HCT116 (cell line): ENCODE measurements around the gene MYBPHL. TPM values are rescaled to one million over a fixed set of nuclear protein-coding genes. Genes with fewer than 3 reads are reported as not detected.
"Not testable (repeated sequence)": the region's sequence is repeated elsewhere in the genome, so short reads cannot be mapped to it uniquely, and the experiment has no call there.

Experiments used
- ATAC-seq: fragments of 200-7000 bp; cut with Tn5 transposase; 2 replicates; pipeline ENCODE4 v1.9.1; 2020; ENCODE audit warnings: mild to moderate bottlenecking, moderate library complexity
- BruUV-seq: library from RNA; stranded (reverse); fragments of 400-500 nt; replicated peaks from 2 replicates; lab custom pipeline; 2021; lab: Mats Ljungman, UMichigan
- CTCF ChIA-PET: fragments of 300-600 bp; sonication (Branson Sonifier 250); formaldehyde crosslinking; loops from one replicate; lab custom pipeline; 2021; ENCODE audit warnings: antibody characterized with exemption; lab: Charles Lee
- POLR2A ChIA-PET: fragments of 300-600, 350-600 bp; sonication (Branson Sonifier 250); formaldehyde crosslinking; loops from one replicate; lab custom pipeline; 2021; ENCODE audit warnings: antibody characterized with exemption; lab: Charles Lee
- RAD21 ChIA-PET, 2 experiments: fragments of 300-600 bp; sonication (Branson Sonifier 250); formaldehyde crosslinking; loops; one replicate each; lab custom pipeline; 2023; ENCODE audit warnings: low total read pairs in 2 of 2; ENCODE audit not compliant: uncharacterized antibody in 2 of 2, unreplicated experiment in 2 of 2, low non-redundant PET in 1 of 2; lab: Charles Lee
- DNase-seq: peaks from one replicate; pipeline ENCODE4 v3.0.0-alpha.2; 2010; ENCODE audit warnings: low read depth, low spot score
- H2AFZ ChIP-seq: fragments of 200-600 bp; shearing (Covaris generic), sonication (generic); 2 replicates; pipeline ENCODE4 v1.6.1; 2017; ENCODE audit warnings: low read depth, mixed run types, mixed read lengths, antibody characterized with exemption, low read length; ENCODE audit not compliant: poor library complexity, severe bottlenecking
- H3K27ac ChIP-seq: 2 replicates; pipeline ENCODE4 v1.5.1; 2012; ENCODE audit warnings: low read depth, low read length
- H3K27me3 ChIP-seq: fragments of 200-600 bp; sonication (generic); 2 replicates; pipeline ENCODE4 v1.6.1; 2016; ENCODE audit warnings: mixed run types, low read length, mixed read lengths; ENCODE audit not compliant: insufficient read depth
- H3K36me3 ChIP-seq, 2 experiments: fragments of 200-500 bp in 1 of 2; fragments of 200-600 bp in 1 of 2; sonication (Bioruptor generic) in 1 of 2; sonication (generic) in 1 of 2; 2 replicates each; pipeline versions ENCODE4 v1.5.1 to v1.6.1; 2014 to 2016; ENCODE audit warnings: low read length in 2 of 2, inconsistent platforms in 1 of 2, mixed read lengths in 1 of 2, mixed run types in 1 of 2; ENCODE audit not compliant: insufficient read depth in 2 of 2, control insufficient read depth in 1 of 2
- H3K4me1 ChIP-seq, 2 experiments: fragments of 200-600 bp in 1 of 2; sonication (generic) in 1 of 2; 2 replicates each; pipeline versions ENCODE4 v1.5.1 to v1.6.1; 2012 to 2017; ENCODE audit warnings: low read length in 2 of 2, inconsistent platforms in 1 of 2, mild to moderate bottlenecking in 1 of 2, mixed read lengths in 1 of 2, mixed run types in 1 of 2, moderate library complexity in 1 of 2; ENCODE audit not compliant: insufficient read depth in 2 of 2, control insufficient read depth in 1 of 2
- H3K4me2 ChIP-seq: fragments of 200-600 bp; sonication (generic); 2 replicates; pipeline ENCODE4 v1.6.1; 2017; ENCODE audit warnings: mixed run types, low read length, mixed read lengths
- H3K4me3 ChIP-seq, 2 experiments: fragments of 200-600 bp in 1 of 2; sonication (generic) in 1 of 2; replicated peaks in 1 of 2; 2 replicates each; pipeline ENCODE4 v1.5.1; 2011 to 2016; ENCODE audit warnings: low read length in 2 of 2, control low read depth in 1 of 2, low read depth in 1 of 2, mild to moderate bottlenecking in 1 of 2, mixed read lengths in 1 of 2, mixed run types in 1 of 2
- H3K79me2 ChIP-seq: fragments of 200-600 bp; sonication (generic); 2 replicates; pipeline ENCODE4 v1.6.1; 2017; ENCODE audit warnings: mild to moderate bottlenecking, mixed run types, low read length, moderate library complexity, mixed read lengths; ENCODE audit not compliant: insufficient read depth
- H3K9ac ChIP-seq: fragments of 200-600 bp; sonication (generic); 2 replicates; pipeline ENCODE4 v1.6.1; 2016; ENCODE audit warnings: low read length, mixed read lengths
- H3K9me2 ChIP-seq: fragments of 200-600 bp; sonication (generic), shearing (Covaris generic); 2 replicates; pipeline ENCODE4 v1.6.1; 2017; ENCODE audit warnings: mixed run types, mild to moderate bottlenecking, moderate library complexity; ENCODE audit not compliant: insufficient read depth
- H3K9me3 ChIP-seq, 2 experiments: fragments of 200-500 bp in 1 of 2; fragments of 200-600 bp in 1 of 2; sonication (Bioruptor generic) in 1 of 2; sonication (generic) in 1 of 2; 2 replicates each; pipeline ENCODE4 v1.6.1; 2014 to 2017; ENCODE audit warnings: low read length in 2 of 2, mixed read lengths in 2 of 2, inconsistent platforms in 1 of 2, low read depth in 1 of 2, mild to moderate bottlenecking in 1 of 2, mixed run types in 1 of 2, moderate library complexity in 1 of 2; ENCODE audit not compliant: control insufficient read depth in 1 of 2, insufficient read depth in 1 of 2
- H4K20me1 ChIP-seq: fragments of 200-600 bp; sonication (generic), shearing (Covaris generic); 2 replicates; pipeline ENCODE4 v1.6.1; 2017; ENCODE audit warnings: mixed run types, mild to moderate bottlenecking, moderate library complexity; ENCODE audit not compliant: insufficient read depth
- CEBPB ChIP-seq: IDR thresholded peaks from 2 replicates; pipeline ENCODE4 v1.6.1; 2012; ENCODE audit warnings: low read depth
- EZH2phosphoT487 ChIP-seq: fragments of 200-600 bp; IDR thresholded peaks from 2 replicates; pipeline ENCODE4 v1.6.1; 2018; ENCODE audit warnings: antibody characterized with exemption, borderline replicate concordance
- FOSL1 ChIP-seq: IDR thresholded peaks from 2 replicates; pipeline ENCODE4 v1.6.1; 2012; ENCODE audit warnings: low read depth
- POLR2AphosphoS5 ChIP-seq: IDR thresholded peaks from 2 replicates; pipeline ENCODE4 v1.6.1; 2011; ENCODE audit warnings: mild to moderate bottlenecking, low read depth, low read length, moderate library complexity
- REST ChIP-seq: IDR thresholded peaks from 2 replicates; pipeline ENCODE4 v1.6.1; 2012; ENCODE audit warnings: low read depth
- SRF ChIP-seq: IDR thresholded peaks from 2 replicates; pipeline ENCODE4 v1.6.1; 2012; ENCODE audit warnings: low read depth
- TCF7L2 ChIP-seq: IDR thresholded peaks from 2 replicates; pipeline ENCODE4 v1.7.0; 2011; ENCODE audit warnings: borderline replicate concordance, inconsistent platforms; ENCODE audit not compliant: insufficient read depth, insufficient read length; ENCODE audit errors: extremely low read depth
- YY1 ChIP-seq: IDR thresholded peaks from 2 replicates; pipeline ENCODE4 v1.6.1; 2011; ENCODE audit warnings: low read length, low read depth, moderate library complexity, mild to moderate bottlenecking; ENCODE audit not compliant: insufficient replicate concordance; ENCODE audit errors: extremely low read depth
- ZFX ChIP-seq: fragments of 450-650 bp; IDR thresholded peaks from 2 replicates; pipeline ENCODE4 v1.6.1; 2017
- ZNF274 ChIP-seq: fragments of 200-500 bp; sonication (Bioruptor generic); IDR thresholded peaks from 2 replicates; pipeline ENCODE4 v1.6.1; 2014; ENCODE audit warnings: mild to moderate bottlenecking, low read depth, low read length, inconsistent platforms
- intact Hi-C: fragments of 100-400 bp; cut with micrococcal nuclease; formaldehyde crosslinking; loops from 2 replicates; pipeline ENCODE4 v1.10.0; 2022
- total RNA-seq: library from RNA; stranded (reverse); gene quantifications from one replicate; pipeline ENCODE4 v1.2.1, GENCODE V29; 2021; ENCODE audit not compliant: unreplicated experiment
- TF ChIP-seq, protein P1 (sequence below): IDR thresholded peaks from 2 replicates; pipeline ENCODE4 v1.6.1; 2012
- TF ChIP-seq, protein P2 (sequence below): IDR thresholded peaks from 2 replicates; pipeline ENCODE4 v1.6.1; 2011; ENCODE audit warnings: mild to moderate bottlenecking, low read length, moderate library complexity; ENCODE audit not compliant: insufficient replicate concordance; ENCODE audit errors: extremely low read depth

Gene MYBPHL
- total RNA-seq, 1 experiment from 2014 or later = 1.0 TPM

DNA sequence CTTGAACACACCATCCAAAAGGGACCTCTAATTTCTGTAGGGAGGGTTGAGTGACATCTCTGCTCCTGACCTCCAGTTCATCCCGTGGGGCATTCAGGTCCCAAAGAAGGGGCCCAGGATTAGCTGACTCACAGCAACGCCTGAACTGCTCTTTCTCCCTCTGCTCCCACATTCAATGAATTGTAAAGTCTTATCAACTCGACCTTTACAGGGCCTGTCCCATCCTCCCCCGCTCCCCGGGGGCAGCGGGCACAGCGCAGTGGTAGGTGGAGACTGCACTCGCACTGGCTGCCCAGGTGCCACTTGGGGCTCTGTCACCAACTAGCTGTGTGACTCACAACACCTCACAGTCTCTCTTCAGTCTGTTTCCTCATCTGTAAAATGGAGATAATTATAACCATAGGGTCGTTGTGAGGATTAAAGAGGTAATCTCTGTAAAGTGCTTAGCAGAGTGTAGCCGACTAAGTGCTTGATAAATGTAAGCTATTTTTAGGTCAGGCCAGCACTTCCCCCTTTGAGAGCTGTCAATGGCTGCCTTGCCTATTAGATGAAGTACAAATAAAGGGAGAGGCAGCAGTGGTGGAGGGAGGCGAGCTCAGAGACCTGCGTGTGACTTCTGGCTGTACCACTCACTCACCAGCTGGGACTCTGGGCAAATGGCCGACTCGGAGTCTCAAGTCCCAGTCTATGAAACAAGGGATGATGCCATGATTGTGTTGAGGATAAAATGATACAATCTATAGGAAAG lies 637 bp upstream of the MYBPHL start:
- H3K9ac ChIP-seq = no peak overlapping the region
- 0 out of 4 replicates have a peak, but pooled peaks cover 0 to 3% of the 10 kb centered on the region in 2 experiments for H3K4me1 ChIP-seq
- H3K79me2 ChIP-seq = no peaks in the 10 kb centered on the region
- H2AFZ ChIP-seq = no peak overlapping the region
- ATAC-seq = no peak
- no peaks in the 10 kb centered on the region for H3K9me3 ChIP-seq
- H3K27ac ChIP-seq = no peak overlapping the region
- RAD21 ChIA-PET = no interaction called here
- TF ChIP-seq POLR2AphosphoS5 (no peak), EZH2phosphoT487 (no peak), ZNF274 (no peak), SRF (no peak), ZFX (no peak), TCF7L2 (no peak), REST (no peak), YY1 (no peak), CEBPB (no peak), FOSL1 (no peak)
- TF ChIP-seq, protein P1, sequence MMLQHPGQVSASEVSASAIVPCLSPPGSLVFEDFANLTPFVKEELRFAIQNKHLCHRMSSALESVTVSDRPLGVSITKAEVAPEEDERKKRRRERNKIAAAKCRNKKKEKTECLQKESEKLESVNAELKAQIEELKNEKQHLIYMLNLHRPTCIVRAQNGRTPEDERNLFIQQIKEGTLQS = no peak
- TF ChIP-seq, protein P2, sequence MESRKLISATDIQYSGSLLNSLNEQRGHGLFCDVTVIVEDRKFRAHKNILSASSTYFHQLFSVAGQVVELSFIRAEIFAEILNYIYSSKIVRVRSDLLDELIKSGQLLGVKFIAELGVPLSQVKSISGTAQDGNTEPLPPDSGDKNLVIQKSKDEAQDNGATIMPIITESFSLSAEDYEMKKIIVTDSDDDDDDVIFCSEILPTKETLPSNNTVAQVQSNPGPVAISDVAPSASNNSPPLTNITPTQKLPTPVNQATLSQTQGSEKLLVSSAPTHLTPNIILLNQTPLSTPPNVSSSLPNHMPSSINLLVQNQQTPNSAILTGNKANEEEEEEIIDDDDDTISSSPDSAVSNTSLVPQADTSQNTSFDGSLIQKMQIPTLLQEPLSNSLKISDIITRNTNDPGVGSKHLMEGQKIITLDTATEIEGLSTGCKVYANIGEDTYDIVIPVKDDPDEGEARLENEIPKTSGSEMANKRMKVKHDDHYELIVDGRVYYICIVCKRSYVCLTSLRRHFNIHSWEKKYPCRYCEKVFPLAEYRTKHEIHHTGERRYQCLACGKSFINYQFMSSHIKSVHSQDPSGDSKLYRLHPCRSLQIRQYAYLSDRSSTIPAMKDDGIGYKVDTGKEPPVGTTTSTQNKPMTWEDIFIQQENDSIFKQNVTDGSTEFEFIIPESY = no peak
- TF ChIP-seq, all 23 proteins: peak for 0
- CTCF ChIA-PET = interaction anchor here (1.4 kb wide), 1 partner anchor 15 kb away, joined by 3 read pairs; no protein-coding TSS in a partner anchor
- no peaks in the 10 kb centered on the region for H4K20me1 ChIP-seq
- no peaks in the 10 kb centered on the region for H3K27me3 ChIP-seq
- H3K9me2 ChIP-seq = no peaks in the 10 kb centered on the region
- POLR2A ChIA-PET = no interaction called here
- H3K36me3 ChIP-seq = no peaks in the 10 kb centered on the region
- DNase-seq = no peak
- no TSS peak for BruUV-seq
- intact Hi-C loops = no loop called here
- no peak overlapping the region for H3K4me2 ChIP-seq
- H3K4me3 ChIP-seq = no peak overlapping the region

DNA sequence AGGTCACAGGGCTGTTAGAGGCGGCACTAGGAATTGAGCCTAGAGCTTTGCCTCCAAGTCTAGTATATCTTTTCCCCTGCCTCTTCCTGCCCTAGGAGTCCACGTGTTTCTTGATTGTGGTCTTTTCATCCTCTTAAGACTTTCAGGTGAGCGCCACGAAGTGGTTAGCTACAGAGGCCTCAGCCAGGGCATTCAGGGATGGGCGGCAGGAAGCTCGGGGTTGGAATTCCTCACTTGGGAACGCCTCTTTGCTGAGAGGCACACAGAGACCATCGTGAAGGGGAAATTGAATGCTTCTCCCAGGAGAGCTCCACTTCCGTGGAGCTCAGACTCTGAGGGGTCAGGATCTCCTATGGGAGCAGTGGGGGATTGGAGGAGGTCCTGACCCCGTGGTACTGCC lies 820 bp downstream of the MYBPHL start:
- H3K9me3 ChIP-seq, H4K20me1 ChIP-seq, H3K27me3 ChIP-seq, RAD21 ChIA-PET, BruUV-seq, intact Hi-C loops, POLR2A ChIA-PET, H3K9ac ChIP-seq, H3K27ac ChIP-seq, CTCF ChIA-PET, H3K4me3 ChIP-seq, H3K4me2 ChIP-seq, ATAC-seq, H3K79me2 ChIP-seq, H3K36me3 ChIP-seq, H2AFZ ChIP-seq, DNase-seq, H3K4me1 ChIP-seq, H3K9me2 ChIP-seq: not testable (repeated sequence)
